Progenitor cell of endocrine pancreas (in vitro differentiated cells): Measurements from ENCODE around the gene PTPRD. TPM values are rescaled to one million over a fixed set of nuclear protein-coding genes. Genes with fewer than 3 reads are reported as not detected.

Experiments
- DNase-seq: peaks from one replicate; pipeline ENCODE4 v3.0.0; 2021; ENCODE audit warnings: low spot score; ENCODE audit not compliant: unreplicated experiment
- H3K27ac Mint-ChIP-seq: 2 replicates; pipeline ENCODE4 v1.8.0; 2021; ENCODE audit warnings: mild to moderate bottlenecking, moderate library complexity, mixed read lengths
- H3K27me3 Mint-ChIP-seq: 2 replicates; pipeline ENCODE4 v1.8.0; 2021; ENCODE audit warnings: mixed read lengths
- H3K36me3 Mint-ChIP-seq: 2 replicates; pipeline ENCODE4 v1.8.0; 2022; ENCODE audit warnings: mixed read lengths; ENCODE audit not compliant: insufficient read depth
- H3K4me1 Mint-ChIP-seq: 2 replicates; pipeline ENCODE4 v1.8.0; 2021; ENCODE audit warnings: low read depth, mixed read lengths
- H3K4me3 Mint-ChIP-seq: 2 replicates; pipeline ENCODE4 v1.8.0; 2021; ENCODE audit warnings: low read depth, mild to moderate bottlenecking, moderate library complexity, mixed read lengths
- H3K9me3 Mint-ChIP-seq: 2 replicates; pipeline ENCODE4 v1.8.0; 2021; ENCODE audit warnings: low read depth, mixed read lengths
- CTCF ChIP-seq: fragments of 200-600 bp; sonication (generic); IDR thresholded peaks from one replicate; pipeline ENCODE4 v1.5.0; 2021; ENCODE audit warnings: antibody characterized with exemption, mild to moderate bottlenecking; ENCODE audit not compliant: unreplicated experiment
- total RNA-seq: library from RNA; stranded (reverse); gene quantifications from 2 replicates; pipeline ENCODE4 v1.2.1, GENCODE V29; 2021

The PTPRD gene
- total RNA-seq, 1 donor from 2014 or later, result 124 TPM

GRCh38 chr9:9286001-9286400 lies 1326.8 kb downstream of the PTPRD start:
- no peak for TF ChIP-seq CTCF
- no peaks in the 10 kb centered on the region for H3K27me3 Mint-ChIP-seq
- DNase-seq, result no peak
- H3K36me3 Mint-ChIP-seq, result no peaks in the 10 kb centered on the region
- H3K4me3 Mint-ChIP-seq, result no peak overlapping the region
- peaks cover 21% of the 10 kb centered on the region for H3K4me1 Mint-ChIP-seq
- no peak overlapping the region for H3K27ac Mint-ChIP-seq
- H3K9me3 Mint-ChIP-seq, result peaks cover 3% of the 10 kb centered on the region

GRCh38 chr9:9284201-9284600 lies 1328.6 kb downstream of the PTPRD start:
- TF ChIP-seq CTCF, result no peak
- Mint-ChIP-seq H3K4me3 (no peak overlapping the region), H3K27ac (no peak overlapping the region), H3K4me1 (peaks cover 21% of the 10 kb centered on the region), H3K36me3 (no peaks in the 10 kb centered on the region), H3K9me3 (no peaks in the 10 kb centered on the region), H3K27me3 (no peaks in the 10 kb centered on the region)
- no peak for DNase-seq

- no peaks in the 10 kb centered on the region for H3K27me3 Mint-ChIP-seq
- DNase-seq, result no peak
- no peak overlapping the region for H3K4me3 Mint-ChIP-seq
- no peaks in the 10 kb centered on the region for H3K36me3 Mint-ChIP-seq
- H3K9me3 Mint-ChIP-seq, result no peaks in the 10 kb centered on the region
- H3K27ac Mint-ChIP-seq, result no peak overlapping the region
- TF ChIP-seq CTCF, result no peak
- peaks cover 21% of the 10 kb centered on the region for H3K4me1 Mint-ChIP-seq
These were observed 1329.4 kb downstream of the PTPRD start for GRCh38 chr9:9283159-9283986.

GRCh38 chr9:9275601-9276000 lies 1337.2 kb downstream of the PTPRD start:
- H3K9me3 Mint-ChIP-seq, result no peaks in the 10 kb centered on the region
- no peak for TF ChIP-seq CTCF
- H3K27me3 Mint-ChIP-seq, result no peaks in the 10 kb centered on the region
- no peak for DNase-seq
- no peaks in the 10 kb centered on the region for H3K36me3 Mint-ChIP-seq
- H3K4me1 Mint-ChIP-seq, result no peaks in the 10 kb centered on the region
- H3K27ac Mint-ChIP-seq, result no peak overlapping the region
- H3K4me3 Mint-ChIP-seq, result no peak overlapping the region

GRCh38 chr9:9257999-9258498 lies 1354.8 kb downstream of the PTPRD start:
- TF ChIP-seq CTCF, result no peak
- no peak overlapping the region for H3K4me3 Mint-ChIP-seq
- peaks cover 8% of the 10 kb centered on the region for H3K4me1 Mint-ChIP-seq
- H3K27ac Mint-ChIP-seq, result no peak overlapping the region
- H3K27me3 Mint-ChIP-seq, result no peaks in the 10 kb centered on the region
- no peak for DNase-seq
- H3K9me3 Mint-ChIP-seq, result no peaks in the 10 kb centered on the region
- no peaks in the 10 kb centered on the region for H3K36me3 Mint-ChIP-seq
